HG02973 (cell line): ENCODE results near the gene ROR1.
"Not testable (repeated sequence)": the region's sequence is repeated elsewhere in the genome, so short reads cannot be mapped to it uniquely, and the experiment has no call there.

Source experiments
- ATAC-seq: cut with Tn5 transposase; IDR thresholded peaks from one replicate; pipeline ENCODE4 v1.9.1; 2021; ENCODE audit warnings: moderate library complexity; ENCODE audit not compliant: unreplicated experiment

Gene ROR1

GRCh38 chr1:64080941-64081562 lies 307.2 kb downstream of the ROR1 start:
- no peak for ATAC-seq

DNA sequence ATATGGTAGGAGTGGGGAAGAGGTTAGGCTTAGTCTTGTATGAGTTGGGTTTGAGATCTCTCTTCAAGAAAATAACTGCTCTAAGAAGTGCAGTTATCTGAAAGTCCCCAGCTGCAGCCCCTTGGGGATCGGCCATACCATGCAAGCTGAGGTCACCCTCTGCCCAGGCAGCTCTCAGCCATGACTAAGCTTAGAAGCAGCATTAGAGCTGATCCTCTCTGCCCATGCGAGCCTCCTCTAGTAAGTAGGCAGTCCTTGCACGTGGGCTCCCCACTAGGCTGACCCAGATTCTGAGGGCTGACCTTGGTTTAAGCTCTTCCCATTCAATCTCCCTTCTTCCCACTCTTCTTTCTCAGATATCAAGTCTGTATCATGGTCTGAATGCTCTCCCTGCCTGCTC lies 308.6 kb downstream of the ROR1 start:
- no peak for ATAC-seq

DNA sequence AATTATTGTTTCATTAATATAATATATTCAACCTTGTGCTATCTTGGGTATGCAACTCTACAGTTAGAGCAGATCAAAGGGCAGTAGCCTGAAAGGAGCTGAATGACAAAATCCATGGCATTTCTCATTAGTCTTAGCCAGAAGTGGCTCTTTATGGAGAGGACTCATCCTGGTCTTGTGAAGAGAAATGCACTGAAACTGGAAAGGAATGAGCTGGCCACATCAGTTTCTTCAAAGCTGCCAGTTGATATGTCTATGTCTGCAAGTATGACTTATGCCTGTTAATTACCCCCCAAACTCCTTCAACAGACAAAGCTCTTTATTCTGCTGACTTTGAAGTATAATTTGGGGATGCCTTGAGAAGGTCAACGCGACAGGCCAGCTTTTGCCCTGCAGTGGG lies 310.6 kb downstream of the ROR1 start:
- ATAC-seq: no peak

DNA sequence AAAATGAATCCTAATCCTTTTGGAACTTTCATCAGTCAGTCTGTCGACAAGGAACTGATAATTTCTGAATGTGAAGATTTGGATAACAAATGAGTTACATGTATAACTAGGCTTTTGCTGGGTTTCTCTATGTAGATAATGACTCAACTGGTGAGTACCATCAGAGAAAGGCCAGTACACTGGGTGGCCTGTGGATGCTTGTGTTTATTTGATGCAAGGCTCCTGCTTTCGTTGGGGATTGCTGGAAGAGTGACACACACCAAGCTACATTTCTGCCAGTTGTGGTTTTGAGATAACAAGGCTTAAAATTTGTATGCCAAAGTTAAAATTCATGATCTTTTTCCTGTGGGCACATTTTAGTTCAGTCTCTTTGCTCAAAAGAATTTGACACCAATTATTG lies 314.0 kb downstream of the ROR1 start:
- no peak for ATAC-seq

GRCh38 chr1:64090436-64090835 lies 316.6 kb downstream of the ROR1 start:
- no peak for ATAC-seq

DNA sequence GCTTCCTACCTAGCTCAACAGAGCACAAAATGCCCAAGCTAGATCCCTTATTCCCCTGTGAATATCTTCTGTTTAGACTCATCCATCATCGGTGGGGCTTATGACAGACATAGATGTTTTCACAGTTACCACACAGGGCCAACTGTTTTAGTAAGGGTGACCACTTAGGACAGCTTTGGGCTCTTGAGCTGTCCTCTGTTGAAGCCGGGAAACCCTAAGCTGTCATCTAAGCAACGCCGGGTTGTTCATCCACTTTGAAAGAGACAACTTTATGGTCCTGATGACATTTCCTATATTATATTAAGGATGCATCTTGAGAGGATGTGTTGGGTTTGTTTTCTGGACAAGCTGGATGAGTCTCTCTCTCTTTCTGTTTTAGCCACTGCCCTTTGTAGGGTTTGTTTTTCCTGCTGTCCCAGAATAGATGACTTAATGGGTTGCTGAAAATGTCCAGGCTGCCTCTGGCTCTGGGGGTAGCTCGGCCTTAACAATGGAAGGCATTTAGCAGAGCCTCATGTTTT lies 319.1 kb downstream of the ROR1 start:
- ATAC-seq: no peak

- no peak for ATAC-seq
Measured at GRCh38 chr1:64093941-64094340, 320.1 kb downstream of the ROR1 start.

GRCh38 chr1:64095832-64096231 lies 322.0 kb downstream of the ROR1 start:
- no peak for ATAC-seq

DNA sequence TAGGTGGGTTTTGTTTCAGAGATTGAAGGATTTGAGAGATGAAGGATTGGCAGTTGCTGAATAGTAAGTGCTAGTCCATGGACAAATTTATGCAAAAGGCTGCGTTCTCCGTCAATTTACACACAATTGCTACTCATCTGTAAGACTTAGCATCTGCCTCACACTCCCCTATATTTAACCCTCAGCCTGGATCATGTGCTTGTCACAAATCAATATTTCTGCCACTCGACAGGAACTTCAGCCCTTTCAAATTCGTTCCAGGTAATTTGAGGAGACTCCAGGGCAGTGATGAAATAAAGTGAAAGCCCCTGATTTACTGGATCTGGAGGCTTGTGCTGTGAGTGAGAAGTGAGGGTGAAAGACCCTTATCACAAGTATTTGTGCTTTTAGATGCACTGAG lies 324.0 kb downstream of the ROR1 start:
- no peak for ATAC-seq

DNA sequence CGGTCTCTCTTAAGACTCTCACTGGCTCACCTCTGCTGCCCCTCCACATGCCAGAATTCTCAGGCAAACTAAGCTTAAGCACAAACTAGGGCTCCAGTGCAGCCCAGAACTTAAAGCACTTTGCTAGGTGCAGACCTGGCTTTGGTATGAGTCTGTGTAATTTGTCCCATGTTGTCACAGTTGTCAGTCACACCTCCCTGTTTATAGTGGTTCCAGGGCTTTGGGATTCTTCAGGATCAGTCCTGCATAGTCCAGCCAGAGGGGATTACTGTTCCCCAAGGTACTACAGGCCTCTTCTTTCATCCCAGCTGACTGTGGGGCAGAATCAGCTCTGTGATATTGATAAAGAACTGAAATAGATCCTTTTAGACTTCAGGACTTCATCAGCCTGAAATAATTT lies 324.6 kb downstream of the ROR1 start:
- no peak for ATAC-seq

DNA sequence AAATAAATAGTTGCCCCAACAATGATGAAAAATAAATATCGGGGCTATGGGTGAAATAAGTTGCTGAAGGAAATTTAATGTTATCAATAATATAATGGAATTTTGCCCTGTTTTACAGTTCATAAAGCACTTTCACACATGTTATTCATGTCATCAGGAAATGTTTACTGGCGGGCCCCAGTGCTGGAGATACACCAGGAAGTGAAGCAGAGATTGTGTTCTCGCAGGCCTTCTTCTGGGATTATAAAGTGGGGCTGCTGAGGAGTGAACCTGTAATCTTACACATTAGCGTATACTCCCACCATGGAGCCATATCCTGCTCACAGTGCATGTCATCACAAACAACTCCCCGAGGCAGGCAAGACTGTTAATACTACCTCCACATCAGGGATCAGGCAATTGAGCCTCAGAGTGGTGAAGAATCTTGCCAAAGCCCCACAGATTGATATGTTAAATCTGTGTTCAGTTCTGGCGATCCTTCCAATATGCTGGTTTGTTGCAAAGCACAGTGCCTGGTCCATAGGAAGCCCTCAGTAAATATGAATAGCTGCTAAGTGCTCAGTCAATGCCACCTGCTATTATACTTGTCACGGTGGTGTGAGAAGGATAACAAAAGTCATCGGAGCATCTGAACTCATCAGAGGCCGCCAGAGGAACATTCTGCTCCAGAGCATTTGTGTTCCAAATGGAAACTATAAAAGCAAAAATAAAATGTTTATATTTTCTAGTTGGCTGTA lies 325.2 kb downstream of the ROR1 start:
- ATAC-seq: no peak

DNA sequence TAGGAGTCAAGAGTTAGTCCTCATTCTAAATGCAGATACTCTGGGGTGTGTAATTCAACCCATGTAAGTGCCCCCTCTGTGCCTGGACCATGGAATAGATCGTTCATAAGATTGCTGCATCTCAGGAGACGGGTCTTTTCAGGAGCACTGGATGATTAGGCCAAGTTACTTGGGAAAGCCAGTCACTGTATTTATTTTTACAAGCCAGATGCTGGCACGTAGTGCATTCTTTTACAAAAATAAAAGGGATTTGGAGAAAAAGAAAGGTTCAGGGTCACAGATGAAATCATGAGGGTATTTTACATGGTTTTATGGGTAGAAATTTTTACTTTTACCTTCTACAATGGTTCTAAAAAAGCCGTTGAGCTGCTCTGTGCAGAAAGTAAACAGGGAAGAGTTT lies 327.0 kb downstream of the ROR1 start:
- no peak for ATAC-seq

DNA sequence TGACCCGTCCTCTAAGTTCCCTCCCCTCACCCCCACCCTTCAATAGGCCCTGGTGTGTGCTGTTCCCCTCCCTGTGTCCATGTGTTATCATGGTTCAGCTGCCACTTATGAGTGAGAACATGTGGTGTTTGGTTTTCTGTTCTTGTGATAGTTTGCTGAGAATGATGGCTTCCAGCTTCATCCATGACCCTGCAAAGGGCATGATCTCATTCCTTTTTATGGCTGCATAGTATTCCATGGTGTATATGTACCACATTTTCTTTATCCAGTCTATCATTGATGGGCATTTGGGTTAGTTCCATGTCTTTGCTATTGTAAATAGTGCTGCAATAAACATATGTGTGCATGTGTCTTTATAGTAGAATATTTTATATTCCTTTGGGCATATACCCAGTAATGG lies 330.8 kb downstream of the ROR1 start:
- not testable (repeated sequence) for ATAC-seq

GRCh38 chr1:64107118-64107519 lies 333.3 kb downstream of the ROR1 start:
- ATAC-seq: no peak

DNA sequence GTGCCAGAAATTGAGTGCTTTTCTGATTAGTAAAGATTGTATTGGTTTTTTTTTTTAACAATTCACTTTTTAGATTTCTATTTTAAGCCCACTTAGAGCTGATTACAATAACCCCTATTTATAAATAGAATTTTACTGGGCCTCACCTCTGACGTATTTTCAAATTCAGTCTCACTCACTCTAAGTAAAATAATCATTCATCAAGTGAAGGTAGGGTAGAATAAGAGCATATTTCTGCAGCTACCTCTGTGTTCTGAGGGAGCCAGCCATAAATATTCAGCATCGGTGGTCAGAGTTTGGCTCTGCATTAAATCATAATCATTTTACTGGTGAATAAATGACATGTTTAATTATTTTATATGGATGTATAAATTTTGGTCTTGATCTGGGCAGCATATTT lies 333.8 kb downstream of the ROR1 start:
- no peak for ATAC-seq

DNA sequence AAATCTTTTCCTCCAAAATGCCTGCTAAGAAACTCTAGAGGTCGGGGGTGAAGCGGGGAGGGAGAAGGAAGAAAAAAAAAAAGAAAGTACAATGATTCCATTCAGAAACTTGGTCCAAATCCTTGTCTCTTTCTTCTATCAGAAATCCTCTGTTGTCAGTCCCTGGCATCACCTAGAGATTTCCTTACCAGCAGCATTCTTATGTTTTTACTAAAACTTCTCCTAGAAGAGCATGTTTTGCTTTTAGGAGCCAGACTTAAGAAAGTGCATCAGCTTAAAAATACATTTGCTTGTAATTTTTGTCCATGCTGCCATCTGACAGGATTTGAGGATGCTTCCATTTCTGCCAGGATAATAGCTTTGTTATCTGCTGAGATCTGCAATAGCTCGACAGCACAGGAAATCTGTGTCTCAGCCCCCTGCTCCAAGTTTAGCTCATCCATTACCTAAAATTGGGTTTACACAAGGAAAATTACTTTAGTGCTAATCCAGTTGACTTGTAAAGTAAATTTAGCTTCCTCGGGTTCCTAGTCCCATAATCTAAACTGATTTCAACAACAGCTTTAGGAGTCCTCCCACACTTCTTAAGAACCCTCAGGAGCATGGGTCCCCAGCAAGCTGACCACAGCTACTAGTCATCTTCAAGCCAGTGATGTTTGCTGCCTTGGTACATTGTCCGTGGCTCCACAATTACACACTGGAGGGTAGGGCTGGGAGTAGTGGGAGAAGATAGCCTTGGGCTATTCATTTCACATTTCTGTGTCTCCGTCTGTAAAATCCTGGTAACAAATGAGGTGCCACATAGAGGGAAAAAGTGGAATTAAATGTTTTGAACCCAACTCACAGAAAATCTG lies 337.3 kb downstream of the ROR1 start:
- ATAC-seq: no peak

- no peak for ATAC-seq
Measured at GRCh38 chr1:64111787-64112186, 338.0 kb downstream of the ROR1 start.

- ATAC-seq: no peak
Measured at GRCh38 chr1:64112281-64112680, 338.5 kb downstream of the ROR1 start.

DNA sequence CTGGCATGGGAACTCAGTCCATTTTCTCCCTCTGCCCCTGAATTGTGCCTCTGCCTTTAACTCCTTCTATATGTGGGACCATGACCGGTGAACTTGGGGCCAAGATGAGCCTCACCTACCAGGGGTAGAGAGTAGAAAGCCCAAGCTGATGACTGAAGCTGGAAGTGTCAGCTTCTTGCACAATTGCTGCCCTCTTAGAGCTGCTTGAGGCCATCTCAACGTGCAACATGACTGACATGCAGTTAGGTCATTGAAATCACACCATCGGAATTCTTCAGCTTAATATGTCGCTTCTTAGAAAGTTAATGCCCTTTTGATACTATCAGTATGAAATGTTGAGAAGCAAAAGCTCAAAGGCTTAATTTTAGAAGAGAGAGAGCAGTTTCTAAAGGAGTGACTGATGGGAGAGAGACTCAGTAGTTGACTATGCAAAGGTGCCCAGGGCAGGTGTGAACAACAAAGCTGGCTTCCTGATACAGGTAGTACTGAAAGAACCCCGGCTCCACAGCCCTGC lies 340.3 kb downstream of the ROR1 start:
- ATAC-seq: no peak

- no peak for ATAC-seq
Measured at GRCh38 chr1:64116537-64116936, 342.7 kb downstream of the ROR1 start.

DNA sequence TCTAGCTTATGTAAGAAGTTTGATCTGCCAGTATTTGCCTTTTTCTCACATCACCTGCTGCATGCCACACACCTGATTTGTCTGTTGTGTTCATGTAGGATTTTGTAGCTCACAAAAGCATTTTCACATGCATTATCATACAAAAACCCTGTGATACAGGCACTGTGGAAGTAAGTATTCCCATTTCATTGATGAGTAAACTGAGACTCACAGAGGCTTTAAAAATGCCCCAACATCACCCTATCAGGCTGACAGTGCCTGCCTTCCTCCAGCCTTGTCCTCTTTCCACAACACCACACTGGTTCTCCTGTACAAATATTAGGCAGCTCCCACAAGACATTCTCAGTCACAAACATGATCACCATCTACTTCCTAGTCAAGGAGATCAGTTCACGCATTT lies 343.7 kb downstream of the ROR1 start:
- ATAC-seq: no peak
